ENCODE results near the gene HRH1. TPM values are rescaled to one million over a fixed set of nuclear protein-coding genes. Genes with fewer than 3 reads are reported as not detected.

The HRH1 gene
- total and polyA plus RNA-seq, 11 donors = 0.40 to 4.3 (median 1.3) TPM

DNA sequence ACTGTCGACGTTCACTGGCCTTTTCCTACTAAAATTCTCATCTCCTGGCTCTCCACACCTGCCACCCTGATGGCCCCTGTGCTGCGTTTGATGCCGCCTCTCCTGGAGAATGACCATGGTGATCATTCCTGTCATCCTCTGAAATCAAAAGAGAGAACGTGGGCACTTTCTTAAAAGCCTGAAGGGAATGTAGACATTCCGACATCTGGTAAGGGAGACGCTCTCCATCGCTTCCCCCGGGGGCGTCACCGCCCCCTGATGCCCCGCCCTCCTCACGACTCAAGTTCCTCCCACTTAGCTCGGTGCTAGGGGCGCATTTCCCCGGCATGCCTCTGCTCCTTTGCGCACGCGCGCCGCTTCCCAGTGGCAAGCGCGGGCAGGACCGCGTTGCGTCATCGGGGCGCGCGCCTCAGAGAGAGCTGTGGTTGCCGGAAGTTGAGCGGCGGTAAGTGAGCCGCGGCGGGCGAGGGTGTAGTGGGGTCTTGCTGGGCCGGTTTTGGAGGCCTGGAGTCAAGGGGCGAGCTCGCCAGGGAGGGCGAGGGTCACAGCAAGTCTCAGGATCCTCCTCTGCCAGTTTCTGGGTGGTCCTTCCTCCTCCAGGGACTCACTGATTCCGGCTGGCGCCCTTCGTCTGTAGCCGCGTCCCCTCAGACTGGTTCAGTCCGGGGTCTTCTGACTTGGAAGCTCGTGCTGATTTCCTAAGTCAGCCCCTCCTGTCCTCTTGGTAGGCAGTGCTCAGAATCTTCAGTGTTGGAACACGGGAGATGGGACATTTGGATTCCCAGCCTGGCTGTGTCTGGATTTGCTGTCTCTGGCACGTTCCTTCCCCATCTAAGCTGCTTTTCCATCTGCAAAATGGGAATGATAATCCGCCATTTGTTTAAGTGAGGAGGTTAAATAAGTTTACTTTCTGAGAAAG is 118.0 kb downstream of the HRH1 start, which contains the start of gene ATG7:
Gene ATG7, plus strand, starts transcription at position 412 of the 919 bp plus-strand sequence. CDS start 26,299 bp downstream, outside the sequence.
- DNase-seq = peak; percentile 96 to 99 (median 98)
- H3K27ac ChIP-seq = peak within 1 kb of the TSS; percentile 8 to 95 (median 82)
- ATAC-seq = peak; percentile 97 to 100 (median 100)
- peak within 1 kb of the TSS; percentile 68 to 96 (median 84) for H3K4me3 ChIP-seq
- no peaks in the 10 kb centered on the region for H3K27me3 ChIP-seq
- no peaks in the 10 kb centered on the region for H3K9me3 ChIP-seq
- TF ChIP-seq, protein P1, sequence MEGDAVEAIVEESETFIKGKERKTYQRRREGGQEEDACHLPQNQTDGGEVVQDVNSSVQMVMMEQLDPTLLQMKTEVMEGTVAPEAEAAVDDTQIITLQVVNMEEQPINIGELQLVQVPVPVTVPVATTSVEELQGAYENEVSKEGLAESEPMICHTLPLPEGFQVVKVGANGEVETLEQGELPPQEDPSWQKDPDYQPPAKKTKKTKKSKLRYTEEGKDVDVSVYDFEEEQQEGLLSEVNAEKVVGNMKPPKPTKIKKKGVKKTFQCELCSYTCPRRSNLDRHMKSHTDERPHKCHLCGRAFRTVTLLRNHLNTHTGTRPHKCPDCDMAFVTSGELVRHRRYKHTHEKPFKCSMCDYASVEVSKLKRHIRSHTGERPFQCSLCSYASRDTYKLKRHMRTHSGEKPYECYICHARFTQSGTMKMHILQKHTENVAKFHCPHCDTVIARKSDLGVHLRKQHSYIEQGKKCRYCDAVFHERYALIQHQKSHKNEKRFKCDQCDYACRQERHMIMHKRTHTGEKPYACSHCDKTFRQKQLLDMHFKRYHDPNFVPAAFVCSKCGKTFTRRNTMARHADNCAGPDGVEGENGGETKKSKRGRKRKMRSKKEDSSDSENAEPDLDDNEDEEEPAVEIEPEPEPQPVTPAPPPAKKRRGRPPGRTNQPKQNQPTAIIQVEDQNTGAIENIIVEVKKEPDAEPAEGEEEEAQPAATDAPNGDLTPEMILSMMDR (IDR thresholded peaks at IDR 0.05) = peak in 3 of 12 donors; percentile 17 to 25 (median 17)
- TF ChIP-seq POLR2A (IDR thresholded peaks at IDR 0.05) = peak in 1 of 2 donors; percentile 82
- H3K36me3 ChIP-seq = no peaks in the 10 kb centered on the region
- H3K4me1 ChIP-seq = peaks cover 0 to 47% (median 13%) of the 10 kb centered on the region in 12 donors
- 2 to 10% (median 2%) methylated on average over 14 to 51 of the region's 51 CpGs for WGBS, 4 donors
- intact Hi-C loops (cut with DNase I) = loop anchor here in 1 of 10 donors (1.0 kb wide), 1 partner anchor 16 kb away; no protein-coding TSS in a partner anchor

DNA sequence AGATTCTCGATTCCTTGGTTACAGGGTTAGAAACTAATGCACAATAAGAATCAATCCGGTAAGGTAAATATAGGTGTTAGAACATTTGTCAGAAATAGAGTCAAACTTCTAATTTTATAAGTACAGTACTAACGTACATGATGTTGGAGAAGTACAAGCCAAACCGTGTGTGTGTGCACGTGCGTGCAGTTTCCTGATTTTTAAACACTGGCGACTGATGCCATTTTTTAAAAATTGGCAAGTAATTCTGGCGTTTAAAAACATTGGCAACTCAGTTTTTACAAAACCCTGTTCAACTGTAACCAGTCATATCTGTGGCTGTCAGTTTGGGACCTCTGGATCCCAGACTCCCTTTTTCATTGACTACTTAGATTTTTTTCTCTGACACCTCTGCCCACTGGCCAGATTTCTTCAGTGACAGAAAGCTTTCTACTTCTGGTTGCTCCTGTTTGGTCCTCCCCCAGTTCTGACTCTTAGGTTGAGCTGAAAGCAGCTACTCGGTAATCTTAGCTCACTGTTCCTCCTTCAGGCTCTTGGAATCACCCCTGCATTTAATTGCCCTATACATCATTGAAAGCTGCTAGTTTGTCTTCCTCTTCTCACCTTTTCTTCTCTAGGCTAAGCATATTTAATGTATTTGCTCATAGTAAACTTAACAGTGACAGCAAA is 118.7 kb downstream of the HRH1 start:
- intact Hi-C loops (cut with DNase I) = loop anchor here in 1 of 10 donors (1.0 kb wide), 1 partner anchor 15 kb away; no protein-coding TSS in a partner anchor
- TF ChIP-seq, protein P1 (IDR thresholded peaks at IDR 0.05) = no peak
- TF ChIP-seq POLR2A (IDR thresholded peaks at IDR 0.05) = no peak
- DNase-seq (no peak), ATAC-seq (no peak)
- Histone ChIP-seq H3K4me1 (peaks cover 0 to 49% (median 13%) of the 10 kb centered on the region in 12 donors), H3K27ac (peak overlapping the region in 10 of 12 donors; percentile 50 to 95 (median 82)), H3K4me3 (peak overlapping the region; percentile 68 to 96 (median 84)), H3K27me3 (no peaks in the 10 kb centered on the region), H3K36me3 (peaks cover 0 to 7% (median 0%) of the 10 kb centered on the region in 9 donors), H3K9me3 (peaks cover 0 to 7% (median 0%) of the 10 kb centered on the region in 12 donors)
- WGBS, 4 donors = 5 to 7% (median 6%) methylated on average over 9 of the region's 9 CpGs

DNA sequence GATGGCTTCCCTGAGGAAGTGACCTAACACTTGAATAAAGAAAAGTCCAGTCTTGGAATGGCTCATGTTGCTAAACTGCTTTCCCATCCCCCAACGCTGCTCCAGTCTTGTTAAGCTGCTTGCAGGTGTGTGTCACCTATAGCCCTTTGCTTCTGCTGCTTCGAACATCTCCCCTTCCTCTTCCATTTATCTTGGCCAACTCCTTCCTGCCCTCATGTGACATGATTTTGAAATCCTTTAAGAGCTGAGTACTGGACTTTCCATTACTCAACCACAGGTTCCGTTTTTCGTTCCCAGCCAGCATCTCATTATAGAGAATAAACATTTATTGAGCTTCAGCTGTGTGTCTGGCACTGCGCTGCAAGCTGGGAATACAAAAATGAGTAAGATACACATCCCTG is 119.6 kb downstream of the HRH1 start:
- Histone ChIP-seq H3K4me3 (peak overlapping the region in 1 of 12 donors; percentile 86), H3K36me3 (peaks cover 0 to 12% (median 0%) of the 10 kb centered on the region in 9 donors), H3K4me1 (peaks cover 0 to 57% (median 13%) of the 10 kb centered on the region in 12 donors), H3K27me3 (no peaks in the 10 kb centered on the region), H3K9me3 (peaks cover 0 to 7% (median 0%) of the 10 kb centered on the region in 12 donors), H3K27ac (peak overlapping the region in 2 of 12 donors; percentile 48 to 95)
- WGBS, 4 donors = 86 to 95% (median 88%) methylated on average over 5 of the region's 5 CpGs
- peak in 3 of 5 donors; percentile 25 to 41 (median 30) for DNase-seq
- intact Hi-C loops (cut with DNase I) = no loop called here
- ATAC-seq = peak in 1 of 4 donors; percentile 17
- TF ChIP-seq, protein P1 (IDR thresholded peaks at IDR 0.05) = no peak
- no peak for TF ChIP-seq POLR2A (IDR thresholded peaks at IDR 0.05)

All from heart left ventricle (tissue), 16 donors.